ENCODE data around the gene PAIP2B. TPM values are rescaled to one million over a fixed set of nuclear protein-coding genes. Genes with fewer than 3 reads are reported as not detected.

The PAIP2B gene
- total and polyA plus RNA-seq, 2 donors (not counting 1 experiment from before 2014, with no cell fraction given) = 0.22 to 1.2 TPM

DNA sequence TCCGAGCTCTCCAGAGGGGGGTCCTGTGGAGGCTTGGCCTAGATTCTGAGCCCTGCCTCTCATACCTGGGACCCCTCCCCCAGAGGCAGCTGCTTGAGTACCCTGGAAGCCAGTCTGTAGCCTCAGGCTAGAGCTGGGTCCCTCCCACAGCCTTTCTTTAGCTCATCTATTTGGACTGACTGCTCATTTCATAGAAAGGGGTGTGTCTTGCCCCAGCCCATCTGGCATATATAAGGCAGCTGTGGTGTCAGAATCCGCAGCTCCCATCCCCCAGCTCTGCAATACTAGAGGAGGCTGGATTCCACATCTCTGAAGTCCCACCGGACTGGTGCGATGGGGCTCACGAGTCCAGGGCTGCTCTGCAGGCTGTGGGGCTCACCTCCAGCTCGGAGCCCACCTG, 70.3 kb downstream of the PAIP2B start:
- no peak overlapping the region for H3K27ac ChIP-seq (ENCODE audit: insufficient read depth, low read length)
- no peaks in the 10 kb centered on the region for H4K20me1 ChIP-seq (ENCODE audit: control insufficient read depth, extremely low read depth, insufficient read depth, low read length)
- peaks cover 5% of the 10 kb centered on the region for H3K27me3 ChIP-seq (ENCODE audit: control insufficient read depth, insufficient read depth, low read length)
- no peaks in the 10 kb centered on the region for H3K36me3 ChIP-seq (ENCODE audit: control insufficient read depth, insufficient read depth, low read length)
- H2AFZ ChIP-seq (ENCODE audit: low read length) = peak overlapping the region; percentile 36
- peak in 1 of 2 donors; percentile 57 for DNase-seq (ENCODE audit: low read depth in 2 of 2)
- H3K4me1 ChIP-seq (ENCODE audit: control insufficient read depth, extremely low read depth, insufficient read depth, low read length) = no peaks in the 10 kb centered on the region
- H3K9ac ChIP-seq (ENCODE audit: insufficient read depth, low read length) = no peak overlapping the region
- TF ChIP-seq, protein P1, sequence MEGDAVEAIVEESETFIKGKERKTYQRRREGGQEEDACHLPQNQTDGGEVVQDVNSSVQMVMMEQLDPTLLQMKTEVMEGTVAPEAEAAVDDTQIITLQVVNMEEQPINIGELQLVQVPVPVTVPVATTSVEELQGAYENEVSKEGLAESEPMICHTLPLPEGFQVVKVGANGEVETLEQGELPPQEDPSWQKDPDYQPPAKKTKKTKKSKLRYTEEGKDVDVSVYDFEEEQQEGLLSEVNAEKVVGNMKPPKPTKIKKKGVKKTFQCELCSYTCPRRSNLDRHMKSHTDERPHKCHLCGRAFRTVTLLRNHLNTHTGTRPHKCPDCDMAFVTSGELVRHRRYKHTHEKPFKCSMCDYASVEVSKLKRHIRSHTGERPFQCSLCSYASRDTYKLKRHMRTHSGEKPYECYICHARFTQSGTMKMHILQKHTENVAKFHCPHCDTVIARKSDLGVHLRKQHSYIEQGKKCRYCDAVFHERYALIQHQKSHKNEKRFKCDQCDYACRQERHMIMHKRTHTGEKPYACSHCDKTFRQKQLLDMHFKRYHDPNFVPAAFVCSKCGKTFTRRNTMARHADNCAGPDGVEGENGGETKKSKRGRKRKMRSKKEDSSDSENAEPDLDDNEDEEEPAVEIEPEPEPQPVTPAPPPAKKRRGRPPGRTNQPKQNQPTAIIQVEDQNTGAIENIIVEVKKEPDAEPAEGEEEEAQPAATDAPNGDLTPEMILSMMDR (conservative IDR thresholded peaks at IDR 0.05 in 1 of 2, IDR thresholded peaks at IDR 0.05 in 1 of 2; ENCODE audit: low read depth in 1 of 2, low read length in 2 of 2) = no peak
- no peak for TF ChIP-seq EZH2 (IDR thresholded peaks at IDR 0.05; ENCODE audit: low read length, missing control alignments)
- H3K4me2 ChIP-seq (ENCODE audit: extremely low read depth, insufficient read depth, low read length) = peak overlapping the region; percentile 68
- no peaks in the 10 kb centered on the region for H3K9me3 ChIP-seq (ENCODE audit: control insufficient read depth, insufficient read depth, low read depth, low read length)
- H3K79me2 ChIP-seq (ENCODE audit: control insufficient read depth, insufficient read depth, low read length) = no peaks in the 10 kb centered on the region
- peak overlapping the region in 1 of 4 experiments; percentile 46 for H3K4me3 ChIP-seq (replicated peaks in 1 of 4; ENCODE audit: control extremely low read depth in 1 of 4, insufficient read depth in 1 of 4, low read depth in 3 of 4, low read length in 4 of 4)

DNA sequence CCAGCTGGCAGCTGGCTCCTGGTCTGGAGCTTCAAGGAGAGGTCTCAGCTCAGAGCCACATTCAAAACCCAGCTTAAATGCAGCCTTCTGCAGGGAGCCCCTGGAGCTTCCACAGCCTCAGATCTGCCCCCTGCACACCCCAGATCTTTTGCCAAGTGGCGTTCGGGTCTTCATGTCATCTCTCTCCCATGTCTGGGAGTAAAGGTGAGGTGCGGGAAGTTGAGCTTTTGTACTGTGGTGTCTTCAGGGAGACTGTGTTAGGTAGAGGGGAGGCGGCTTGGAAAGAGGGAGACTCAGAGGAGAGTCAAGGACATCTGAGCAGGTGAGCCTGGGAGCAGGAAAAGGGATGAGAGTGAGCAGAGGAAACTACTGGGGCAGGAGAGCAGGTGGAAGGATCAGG, 71.1 kb downstream of the PAIP2B start:
- no peak overlapping the region for H2AFZ ChIP-seq (ENCODE audit: low read length)
- peaks cover 5% of the 10 kb centered on the region for H3K27me3 ChIP-seq (ENCODE audit: control insufficient read depth, insufficient read depth, low read length)
- H3K79me2 ChIP-seq (ENCODE audit: control insufficient read depth, insufficient read depth, low read length) = no peaks in the 10 kb centered on the region
- DNase-seq (ENCODE audit: low read depth in 2 of 2) = no peak
- H3K27ac ChIP-seq (ENCODE audit: insufficient read depth, low read length) = no peak overlapping the region
- H3K4me3 ChIP-seq (replicated peaks in 1 of 4; ENCODE audit: control extremely low read depth in 1 of 4, insufficient read depth in 1 of 4, low read depth in 3 of 4, low read length in 4 of 4) = no peak overlapping the region
- no peak overlapping the region for H3K4me2 ChIP-seq (ENCODE audit: extremely low read depth, insufficient read depth, low read length)
- no peaks in the 10 kb centered on the region for H3K4me1 ChIP-seq (ENCODE audit: control insufficient read depth, extremely low read depth, insufficient read depth, low read length)
- TF ChIP-seq, protein P1 (conservative IDR thresholded peaks at IDR 0.05 in 1 of 2, IDR thresholded peaks at IDR 0.05 in 1 of 2; ENCODE audit: low read depth in 1 of 2, low read length in 2 of 2) = no peak
- TF ChIP-seq EZH2 (IDR thresholded peaks at IDR 0.05; ENCODE audit: low read length, missing control alignments) = no peak
- H3K36me3 ChIP-seq (ENCODE audit: control insufficient read depth, insufficient read depth, low read length) = no peaks in the 10 kb centered on the region
- H3K9me3 ChIP-seq (ENCODE audit: control insufficient read depth, insufficient read depth, low read depth, low read length) = no peaks in the 10 kb centered on the region
- no peak overlapping the region for H3K9ac ChIP-seq (ENCODE audit: insufficient read depth, low read length)
- no peaks in the 10 kb centered on the region for H4K20me1 ChIP-seq (ENCODE audit: control insufficient read depth, extremely low read depth, insufficient read depth, low read length)

DNA sequence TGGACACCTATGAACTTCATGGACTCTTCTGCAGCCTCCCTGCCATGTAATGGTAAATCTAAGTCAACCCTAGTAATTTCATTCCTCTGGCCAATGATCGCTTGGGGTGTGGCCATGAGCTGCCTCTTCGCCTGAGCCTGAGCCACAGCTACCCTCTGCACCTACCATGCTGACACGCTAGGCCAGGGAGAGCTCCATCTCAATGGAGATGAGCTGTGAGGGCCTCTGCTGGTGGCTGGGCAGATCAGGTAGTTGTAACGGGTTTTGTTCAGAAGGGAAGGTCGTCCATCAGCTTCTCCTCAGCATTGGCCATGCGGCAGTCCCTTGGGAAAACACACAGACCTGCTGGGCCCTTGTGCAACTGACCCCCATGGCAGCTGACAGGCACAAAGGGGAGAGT, 72.1 kb downstream of the PAIP2B start:
- no peak for TF ChIP-seq EZH2 (IDR thresholded peaks at IDR 0.05; ENCODE audit: low read length, missing control alignments)
- TF ChIP-seq, protein P1 (conservative IDR thresholded peaks at IDR 0.05 in 1 of 2, IDR thresholded peaks at IDR 0.05 in 1 of 2; ENCODE audit: low read depth in 1 of 2, low read length in 2 of 2) = no peak
- Histone ChIP-seq H4K20me1 (ENCODE audit: control insufficient read depth, extremely low read depth, insufficient read depth, low read length) (no peaks in the 10 kb centered on the region), H3K79me2 (ENCODE audit: control insufficient read depth, insufficient read depth, low read length) (no peaks in the 10 kb centered on the region), H3K36me3 (ENCODE audit: control insufficient read depth, insufficient read depth, low read length) (no peaks in the 10 kb centered on the region), H3K27ac (ENCODE audit: insufficient read depth, low read length) (no peak overlapping the region), H3K4me1 (ENCODE audit: control insufficient read depth, extremely low read depth, insufficient read depth, low read length) (no peaks in the 10 kb centered on the region), H2AFZ (ENCODE audit: low read length) (no peak overlapping the region), H3K9me3 (ENCODE audit: control insufficient read depth, insufficient read depth, low read depth, low read length) (no peaks in the 10 kb centered on the region), H3K27me3 (ENCODE audit: control insufficient read depth, insufficient read depth, low read length) (peaks cover 5% of the 10 kb centered on the region), H3K4me3 (replicated peaks in 1 of 4; ENCODE audit: control extremely low read depth in 1 of 4, insufficient read depth in 1 of 4, low read depth in 3 of 4, low read length in 4 of 4) (no peak overlapping the region), H3K4me2 (ENCODE audit: extremely low read depth, insufficient read depth, low read length) (no peak overlapping the region), H3K9ac (ENCODE audit: insufficient read depth, low read length) (no peak overlapping the region)
- DNase-seq (ENCODE audit: low read depth in 2 of 2) = no peak

Measured in fibroblast of lung (primary cell).